Activated CD4-positive, alpha-beta T cell treated with anti-CD3 and anti-CD28 coated beads for 24 hours (primary cell): Measurements from ENCODE around the gene PPM1H.

Experiments used
- DNase-seq, 2 donors: peaks; one replicate each; pipeline ENCODE4 v3.0.0-alpha.2; 2020; ENCODE audit warnings: low read depth in 2 of 2

PPM1H gene

GRCh38 chr12:62800707-62801400 is 134.1 kb downstream of the PPM1H start:
- DNase-seq: no peak

GRCh38 chr12:62799766-62800406 is 135.1 kb downstream of the PPM1H start:
- no peak for DNase-seq

GRCh38 chr12:62799126-62799736 is 135.7 kb downstream of the PPM1H start:
- peak; percentile 9 to 38 for DNase-seq

GRCh38 chr12:62794218-62794583 is 140.7 kb downstream of the PPM1H start:
- DNase-seq: no peak

- peak; percentile 64 to 70 for DNase-seq
Measured at GRCh38 chr12:62793256-62794217, 141.4 kb downstream of the PPM1H start.

- DNase-seq: no peak
Measured at GRCh38 chr12:62792236-62792870, 142.6 kb downstream of the PPM1H start.

- no peak for DNase-seq
Measured at GRCh38 chr12:62789851-62790250, 145.1 kb downstream of the PPM1H start.

- no peak for DNase-seq
Measured at GRCh38 chr12:62787611-62788010, 147.3 kb downstream of the PPM1H start.

- no peak for DNase-seq
Measured at GRCh38 chr12:62787023-62787422, 147.9 kb downstream of the PPM1H start.

GRCh38 chr12:62785941-62786559 is 148.9 kb downstream of the PPM1H start:
- no peak for DNase-seq

GRCh38 chr12:62784576-62784975 is 150.4 kb downstream of the PPM1H start:
- no peak for DNase-seq

GRCh38 chr12:62783881-62784280 is 151.1 kb downstream of the PPM1H start:
- DNase-seq: no peak

- no peak for DNase-seq
Measured at GRCh38 chr12:62781136-62781880, 153.6 kb downstream of the PPM1H start.

- DNase-seq: no peak
Measured at GRCh38 chr12:62779488-62779887, 155.5 kb downstream of the PPM1H start.

GRCh38 chr12:62778187-62778586 is 156.8 kb downstream of the PPM1H start:
- DNase-seq: no peak

GRCh38 chr12:62776997-62777396 is 158.0 kb downstream of the PPM1H start:
- no peak for DNase-seq

- no peak for DNase-seq
Measured at GRCh38 chr12:62776575-62776974, 158.4 kb downstream of the PPM1H start.

GRCh38 chr12:62774794-62775193 is 160.2 kb downstream of the PPM1H start:
- no peak for DNase-seq

- no peak for DNase-seq
Measured at GRCh38 chr12:62772416-62772955, 162.5 kb downstream of the PPM1H start.

- DNase-seq: no peak
Measured at GRCh38 chr12:62771828-62772227, 163.1 kb downstream of the PPM1H start.
